D341Med (cell line): Measurements from ENCODE around the gene HRG.
"Not testable (repeated sequence)": the region's sequence is repeated elsewhere in the genome, so short reads cannot be mapped to it uniquely, and the experiment has no call there.

Experiments used
- DNase-seq: peaks from one replicate; pipeline ENCODE4 v3.0.0; 2012; ENCODE audit warnings: low spot score

The HRG gene

GRCh38 chr3:186682812-186683211, 17.0 kb downstream of the HRG start:
- DNase-seq: no peak

- no peak for DNase-seq
Measured at GRCh38 chr3:186683979-186684378, 18.2 kb downstream of the HRG start.

GRCh38 chr3:186686475-186686874, 20.7 kb downstream of the HRG start:
- DNase-seq: not testable (repeated sequence)

- DNase-seq: no peak
Measured at GRCh38 chr3:186687120-186687651, 21.4 kb downstream of the HRG start.

GRCh38 chr3:186690304-186690703, 24.5 kb downstream of the HRG start:
- DNase-seq: not testable (repeated sequence)

GRCh38 chr3:186691676-186692075, 25.9 kb downstream of the HRG start:
- no peak for DNase-seq

DNA sequence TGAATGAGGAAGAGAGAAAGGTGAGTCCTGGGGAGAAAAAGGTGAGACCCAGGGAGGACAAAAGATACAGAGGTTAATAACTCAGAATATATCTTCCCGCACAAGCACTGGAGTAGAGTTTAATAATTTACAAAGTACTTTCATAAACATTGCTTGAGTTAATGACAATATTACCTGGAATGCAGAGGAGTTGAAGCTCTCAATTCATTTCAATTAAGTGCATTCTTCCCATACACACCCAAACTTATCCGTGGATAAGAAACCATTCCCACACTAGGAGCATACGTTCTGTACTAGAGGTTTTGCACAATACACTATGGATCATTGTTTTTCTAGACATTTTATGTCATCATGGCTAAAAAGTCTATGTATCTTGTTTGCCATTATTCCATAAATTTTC, 28.0 kb downstream of the HRG start:
- DNase-seq: no peak

- DNase-seq: no peak
Measured at GRCh38 chr3:186694288-186695032, 28.6 kb downstream of the HRG start.

- no peak for DNase-seq
Measured at GRCh38 chr3:186696522-186696921, 30.7 kb downstream of the HRG start.

DNA sequence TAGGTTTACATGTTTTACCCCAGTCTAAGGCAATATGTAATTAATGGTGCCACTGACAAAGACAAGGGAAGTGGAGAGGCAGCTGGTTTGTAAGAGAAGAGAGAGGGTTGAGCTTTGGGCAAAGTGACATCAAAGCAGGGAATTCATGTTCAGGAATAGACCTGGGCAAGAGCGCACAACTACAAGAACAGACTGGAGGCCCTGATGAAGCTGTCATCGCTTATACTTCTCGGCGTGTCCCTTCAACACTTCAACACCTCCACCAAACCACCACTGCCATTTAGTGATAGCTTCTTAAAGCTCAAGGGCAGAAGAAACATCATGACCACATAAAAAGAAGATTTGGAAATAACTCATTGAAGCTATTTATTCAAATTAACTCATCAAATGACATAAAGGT, 31.7 kb downstream of the HRG start:
- no peak for DNase-seq

DNA sequence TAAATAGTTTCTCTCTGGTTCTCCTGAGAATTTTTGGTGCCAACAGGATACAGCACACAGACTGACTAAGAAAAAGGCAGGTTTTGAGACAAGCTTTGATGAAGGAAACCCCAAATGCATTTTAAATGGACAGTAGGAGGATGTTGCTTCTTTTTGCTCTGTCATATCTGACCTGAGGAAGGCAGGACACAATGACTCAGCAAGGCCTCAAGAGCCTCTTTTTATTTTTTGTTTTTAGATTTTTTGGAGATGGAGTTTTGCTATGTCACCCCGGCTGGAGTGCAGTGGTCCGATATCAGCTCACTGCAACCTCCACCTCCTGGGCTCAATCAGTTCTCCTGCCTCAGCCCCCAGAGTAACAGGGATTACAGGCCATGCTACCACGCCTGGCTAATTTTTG, 34.5 kb downstream of the HRG start:
- no peak for DNase-seq

DNA sequence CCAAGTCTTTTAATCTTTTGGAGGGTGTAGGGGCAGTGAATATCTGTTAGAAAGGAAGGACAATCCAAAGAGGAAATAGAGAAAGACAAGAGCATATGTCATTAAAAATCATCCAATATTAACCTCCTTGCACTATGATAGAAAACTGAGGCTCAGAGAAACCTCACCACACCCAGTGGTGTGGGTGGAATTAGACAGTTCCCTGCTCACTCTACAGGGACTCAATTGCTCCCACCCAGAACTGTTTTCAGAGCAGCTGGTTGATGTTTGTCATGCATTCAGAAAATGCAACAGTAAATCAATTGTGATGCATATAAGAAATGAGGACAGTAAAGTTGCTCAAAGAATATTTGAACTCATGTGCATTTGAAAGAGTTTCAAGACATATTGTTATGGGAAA, 36.6 kb downstream of the HRG start:
- DNase-seq: not testable (repeated sequence)

- DNase-seq: no peak
Measured at GRCh38 chr3:186705882-186706780, 40.3 kb downstream of the HRG start.

GRCh38 chr3:186708983-186709679, 43.3 kb downstream of the HRG start:
- DNase-seq: no peak

GRCh38 chr3:186710694-186711093, 44.9 kb downstream of the HRG start:
- not testable (repeated sequence) for DNase-seq

DNA sequence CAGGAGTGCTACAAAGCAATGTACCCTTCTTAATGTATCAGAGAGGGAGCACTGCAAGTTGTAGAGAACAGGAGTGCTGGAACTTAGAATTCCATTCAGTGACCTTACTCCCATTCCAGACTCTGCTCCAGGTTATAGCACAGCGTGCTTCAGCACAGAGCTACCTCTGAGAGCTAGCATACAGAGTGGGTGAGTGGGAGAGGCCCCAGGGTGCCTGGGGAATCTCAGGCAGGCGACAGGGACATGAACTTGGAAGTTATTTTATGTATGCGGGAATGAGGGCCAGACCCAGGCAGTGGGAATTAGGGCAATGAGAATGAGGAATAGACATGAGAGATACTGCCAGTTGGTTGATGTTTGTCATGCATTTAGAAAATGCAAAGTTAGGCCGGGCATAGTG, 47.7 kb downstream of the HRG start:
- DNase-seq: no peak

GRCh38 chr3:186717039-186717457, 51.2 kb downstream of the HRG start, which contains the start of gene KNG1:
Gene KNG1, plus strand, starts transcription at chr3:186717359. Its CDS starts 184 bp downstream, at chr3:186717543.
- DNase-seq: no peak

DNA sequence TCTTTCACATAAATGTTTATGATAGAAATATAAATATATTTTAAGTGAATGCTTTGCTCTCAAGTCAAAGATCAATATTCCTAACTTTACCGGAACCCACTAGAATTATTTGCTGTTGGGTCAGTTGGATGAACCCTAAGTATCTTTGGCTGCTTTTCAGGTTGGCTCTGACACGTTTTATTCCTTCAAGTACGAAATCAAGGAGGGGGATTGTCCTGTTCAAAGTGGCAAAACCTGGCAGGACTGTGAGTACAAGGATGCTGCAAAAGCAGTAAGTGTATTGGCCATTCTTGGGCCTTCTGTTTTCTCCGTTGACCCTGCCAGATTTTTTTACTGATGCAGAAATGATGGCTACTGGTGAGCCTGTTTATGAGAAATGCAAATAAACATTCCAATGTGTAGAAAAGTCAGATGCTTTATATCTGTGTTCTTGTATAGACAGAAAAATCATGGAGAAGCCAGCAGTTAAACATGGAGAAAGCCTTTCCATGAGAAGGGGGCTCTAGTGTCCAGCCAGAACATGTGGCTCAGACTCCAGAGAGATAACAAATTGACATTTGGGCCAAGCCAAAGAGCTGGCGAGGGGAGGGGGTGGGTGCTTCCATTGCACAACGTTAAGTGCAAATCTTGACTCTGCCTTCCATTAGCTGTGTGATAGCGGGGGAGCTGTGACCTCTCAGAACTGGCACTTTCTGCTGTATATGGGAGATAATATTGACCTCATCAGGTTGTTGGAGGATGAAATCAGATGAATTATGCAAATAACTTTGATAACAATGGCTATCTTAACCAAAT, 54.3 kb downstream of the HRG start:
- no peak for DNase-seq

DNA sequence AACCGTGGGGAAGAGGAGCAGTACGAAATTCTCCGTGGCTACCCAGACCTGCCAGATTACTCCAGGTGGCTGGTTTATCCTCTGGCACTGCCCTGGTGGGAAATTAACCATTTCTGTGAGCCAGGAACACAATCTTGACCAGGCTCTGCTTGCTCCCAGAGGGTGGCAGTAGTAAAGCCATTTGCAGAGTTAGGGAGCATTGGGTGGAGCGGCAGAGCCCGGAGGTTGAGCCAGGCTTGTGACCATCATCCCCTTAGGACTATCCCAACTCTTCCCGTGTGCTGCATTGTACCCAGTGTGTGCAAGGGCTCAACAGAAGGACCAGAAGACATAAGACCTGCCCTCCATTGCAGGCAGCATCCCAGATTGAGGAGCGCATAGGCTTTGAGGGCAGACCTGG, 56.6 kb downstream of the HRG start:
- peak; percentile 30 for DNase-seq

- no peak for DNase-seq
Measured at GRCh38 chr3:186724911-186725310, 59.1 kb downstream of the HRG start.
